Smooth muscle cell (in vitro differentiated cells): ENCODE measurements around the gene SYTL5. TPM values are rescaled to one million over a fixed set of nuclear protein-coding genes. Genes with fewer than 3 reads are reported as not detected.

ENCODE experiments used
- DNase-seq: peaks from one replicate; lab custom pipeline; 2025; ENCODE audit not compliant: unreplicated experiment; lab: John Stamatoyannopoulos, UW
- H2AFZ ChIP-seq: fragments of 200-600 bp; sonication (generic); 2 replicates; pipeline ENCODE4 v1.6.0; 2016; ENCODE audit warnings: antibody characterized with exemption, low read depth, mild to moderate bottlenecking
- H3F3A ChIP-seq: fragments of 200-600 bp; sonication (generic); 2 replicates; pipeline ENCODE4 v1.6.0; 2017; ENCODE audit warnings: antibody characterized with exemption, low read depth
- H3K27ac ChIP-seq: fragments of 200-600 bp; sonication (generic); 2 replicates; pipeline ENCODE4 v1.5.1; 2016; ENCODE audit warnings: low read depth, mild to moderate bottlenecking
- H3K27me3 ChIP-seq: fragments of 200-600 bp; sonication (generic); 2 replicates; pipeline ENCODE4 v1.6.1; 2016; ENCODE audit warnings: low read depth, mild to moderate bottlenecking
- H3K36me3 ChIP-seq: fragments of 200-600 bp; sonication (generic); 2 replicates; pipeline ENCODE4 v1.5.1; 2016; ENCODE audit warnings: low read depth
- H3K4me1 ChIP-seq: fragments of 200-600 bp; sonication (generic); 2 replicates; pipeline ENCODE4 v1.5.1; 2016; ENCODE audit warnings: low read depth
- H3K4me2 ChIP-seq: fragments of 200-600 bp; sonication (generic); 2 replicates; pipeline ENCODE4 v1.6.0; 2016; ENCODE audit warnings: mild to moderate bottlenecking
- H3K4me3 ChIP-seq: fragments of 200-600 bp; sonication (generic); 2 replicates; pipeline ENCODE4 v1.5.1; 2016; ENCODE audit warnings: mild to moderate bottlenecking
- H3K79me2 ChIP-seq: fragments of 200-600 bp; sonication (generic); 2 replicates; pipeline ENCODE4 v1.6.0; 2016; ENCODE audit warnings: low read depth, mild to moderate bottlenecking
- H3K9ac ChIP-seq: fragments of 200-600 bp; sonication (generic); 2 replicates; pipeline ENCODE4 v1.6.0; 2016; ENCODE audit warnings: low read depth
- H3K9me3 ChIP-seq: fragments of 200-600 bp; sonication (generic); replicated peaks from 2 replicates; pipeline ENCODE4 v1.5.1; 2016; ENCODE audit warnings: low read depth
- H4K20me1 ChIP-seq: fragments of 200-600 bp; sonication (generic); 2 replicates; pipeline ENCODE4 v1.6.0; 2016; ENCODE audit warnings: low read depth
- WGBS: methylation state at CpG from one replicate; pipeline ENCODE4 v1.1.7; 2016; ENCODE audit warnings: low lambda C conversion rate; 5-methylcytosine and 5-hydroxymethylcytosine counted together
- polyA plus RNA-seq: library from polyadenylated mRNA; unstranded; fragments of >200 nt; fragmentation: Nextera tagmentation; extraction: Ambion mirVana; gene quantifications from 2 replicates; pipeline ENCODE4 v1.2.1, GENCODE V29; 2016
- total RNA-seq: library from RNA; depleted of rRNA; stranded (reverse); fragments of >200 nt; gene quantifications from 2 replicates; pipeline ENCODE4 v1.2.3, GENCODE V29; 2014
- TF ChIP-seq, protein P1 (sequence below): fragments of 200-600 bp; sonication (generic); IDR thresholded peaks from 2 replicates; pipeline ENCODE4 v1.5.1; 2017; ENCODE audit warnings: borderline replicate concordance, mild to moderate bottlenecking, antibody characterized with exemption; ENCODE audit not compliant: insufficient read depth, poor library complexity, severe bottlenecking

SYTL5 gene
- total and polyA plus RNA-seq, 2 experiments from 2014 or later, result 0.27 to 2.3 TPM

DNA sequence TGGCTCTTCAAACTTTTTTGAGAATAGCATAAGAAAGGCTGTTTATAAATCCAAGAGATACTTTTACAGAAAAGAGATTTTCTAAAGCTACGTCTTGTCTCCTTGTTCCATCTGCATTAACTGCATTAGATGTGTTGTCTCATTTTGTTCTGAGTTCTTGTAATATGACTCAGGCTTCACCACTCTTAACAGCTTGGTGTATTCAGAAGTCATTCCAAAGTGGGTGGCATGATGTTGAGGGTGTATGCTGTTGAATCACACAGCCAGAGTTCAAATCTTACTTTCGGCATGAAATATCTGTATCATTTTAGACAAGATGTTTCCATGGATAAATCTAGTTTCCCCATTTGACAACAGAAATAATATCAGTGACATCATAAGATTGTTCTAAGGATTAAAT is 30.1 kb downstream of the SYTL5 start:
- H3K79me2 ChIP-seq, result no peaks in the 10 kb centered on the region
- H3K36me3 ChIP-seq, result no peaks in the 10 kb centered on the region
- H3F3A ChIP-seq, result no peaks in the 10 kb centered on the region
- no peaks in the 10 kb centered on the region for H3K27me3 ChIP-seq
- no peak overlapping the region for H3K4me2 ChIP-seq
- no peaks in the 10 kb centered on the region for H4K20me1 ChIP-seq
- H3K4me3 ChIP-seq, result no peak overlapping the region
- H3K27ac ChIP-seq, result no peak overlapping the region
- no peaks in the 10 kb centered on the region for H3K9me3 ChIP-seq
- peaks cover 4% of the 10 kb centered on the region for H3K4me1 ChIP-seq
- TF ChIP-seq, protein P1, sequence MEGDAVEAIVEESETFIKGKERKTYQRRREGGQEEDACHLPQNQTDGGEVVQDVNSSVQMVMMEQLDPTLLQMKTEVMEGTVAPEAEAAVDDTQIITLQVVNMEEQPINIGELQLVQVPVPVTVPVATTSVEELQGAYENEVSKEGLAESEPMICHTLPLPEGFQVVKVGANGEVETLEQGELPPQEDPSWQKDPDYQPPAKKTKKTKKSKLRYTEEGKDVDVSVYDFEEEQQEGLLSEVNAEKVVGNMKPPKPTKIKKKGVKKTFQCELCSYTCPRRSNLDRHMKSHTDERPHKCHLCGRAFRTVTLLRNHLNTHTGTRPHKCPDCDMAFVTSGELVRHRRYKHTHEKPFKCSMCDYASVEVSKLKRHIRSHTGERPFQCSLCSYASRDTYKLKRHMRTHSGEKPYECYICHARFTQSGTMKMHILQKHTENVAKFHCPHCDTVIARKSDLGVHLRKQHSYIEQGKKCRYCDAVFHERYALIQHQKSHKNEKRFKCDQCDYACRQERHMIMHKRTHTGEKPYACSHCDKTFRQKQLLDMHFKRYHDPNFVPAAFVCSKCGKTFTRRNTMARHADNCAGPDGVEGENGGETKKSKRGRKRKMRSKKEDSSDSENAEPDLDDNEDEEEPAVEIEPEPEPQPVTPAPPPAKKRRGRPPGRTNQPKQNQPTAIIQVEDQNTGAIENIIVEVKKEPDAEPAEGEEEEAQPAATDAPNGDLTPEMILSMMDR, result no peak
- no peak overlapping the region for H3K9ac ChIP-seq
- H2AFZ ChIP-seq, result no peak overlapping the region
- WGBS, result 59% methylated on average over 2 of the region's 2 CpGs
- DNase-seq, result no peak

DNA sequence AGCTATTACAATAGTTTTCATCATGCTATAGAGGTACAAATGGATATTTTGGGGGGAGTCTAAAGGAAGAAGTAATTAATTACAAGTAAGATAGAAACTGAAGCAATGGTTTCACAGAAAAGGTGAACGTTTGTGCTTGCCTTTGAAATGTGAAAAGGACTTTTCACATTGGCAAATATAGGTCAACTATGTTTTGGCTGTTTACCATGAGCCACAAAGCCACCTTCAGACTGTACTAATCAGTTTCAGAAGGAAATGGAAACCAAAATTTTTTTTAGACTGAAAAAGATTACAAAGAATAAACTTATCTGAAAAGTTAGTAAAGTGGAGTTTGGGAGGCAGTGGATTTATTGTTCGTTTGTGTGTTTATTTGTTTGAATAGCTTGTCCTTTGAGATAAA is 32.1 kb downstream of the SYTL5 start:
- Histone ChIP-seq H3K4me2 (no peak overlapping the region), H3K27ac (no peak overlapping the region), H3K36me3 (no peaks in the 10 kb centered on the region), H2AFZ (no peak overlapping the region), H3F3A (no peaks in the 10 kb centered on the region), H3K9me3 (no peaks in the 10 kb centered on the region), H3K79me2 (no peaks in the 10 kb centered on the region), H3K9ac (no peak overlapping the region), H4K20me1 (no peaks in the 10 kb centered on the region), H3K4me1 (peaks cover 4% of the 10 kb centered on the region), H3K27me3 (no peaks in the 10 kb centered on the region), H3K4me3 (no peak overlapping the region)
- no peak for DNase-seq
- WGBS, result 65% methylated on average over 2 of the region's 2 CpGs
- TF ChIP-seq, protein P1, result no peak

DNA sequence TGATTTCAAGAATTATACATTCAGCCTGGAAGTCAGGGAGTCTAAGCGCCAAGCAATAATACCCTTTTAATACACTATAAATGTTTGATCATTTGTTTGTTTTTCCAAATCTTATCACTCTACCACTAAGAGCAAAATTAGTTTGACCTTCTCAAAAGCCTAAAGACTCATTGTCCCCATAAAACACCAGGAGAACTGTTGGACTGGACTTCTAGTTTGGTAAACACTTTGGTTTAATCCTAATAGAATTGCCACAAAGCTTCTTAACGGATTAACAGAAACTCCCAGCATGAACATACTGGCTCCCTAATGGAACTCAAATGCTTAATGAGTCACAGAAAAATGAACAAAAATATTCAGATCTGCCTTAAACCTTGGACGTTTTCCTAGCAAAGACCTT is 34.9 kb downstream of the SYTL5 start:
- Histone ChIP-seq H3K4me1 (peaks cover 4% of the 10 kb centered on the region), H3K27me3 (no peaks in the 10 kb centered on the region), H3K27ac (no peak overlapping the region), H3K79me2 (no peaks in the 10 kb centered on the region), H3K4me3 (no peak overlapping the region), H3F3A (no peaks in the 10 kb centered on the region), H3K4me2 (no peak overlapping the region), H3K36me3 (no peaks in the 10 kb centered on the region), H3K9ac (no peak overlapping the region), H2AFZ (no peak overlapping the region), H4K20me1 (no peaks in the 10 kb centered on the region), H3K9me3 (no peaks in the 10 kb centered on the region)
- TF ChIP-seq, protein P1, result no peak
- 56% methylated on average over 3 of the region's 3 CpGs for whole genome bisulfite sequencing
- DNase-seq, result no peak

DNA sequence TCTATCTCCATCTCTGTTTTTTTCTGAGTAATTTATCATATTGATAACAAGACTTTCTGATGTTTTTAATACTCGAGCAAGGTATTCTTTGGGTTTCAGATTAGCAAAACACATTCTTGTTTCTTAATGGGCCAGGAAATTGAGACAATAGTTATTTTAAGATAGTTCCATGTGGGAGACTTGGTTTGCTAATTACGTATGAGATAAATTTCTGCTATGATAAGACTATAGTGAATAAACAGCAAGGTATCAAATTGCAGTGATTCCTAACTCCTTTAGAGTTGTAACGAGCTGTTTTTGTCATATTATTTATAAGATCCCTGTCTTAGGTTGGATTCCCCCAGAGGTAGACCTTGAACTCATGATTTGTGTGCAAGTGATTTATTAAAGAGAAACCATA is 38.3 kb downstream of the SYTL5 start:
- no peaks in the 10 kb centered on the region for H3K36me3 ChIP-seq
- TF ChIP-seq, protein P1, result no peak
- H3F3A ChIP-seq, result no peaks in the 10 kb centered on the region
- peaks cover 4% of the 10 kb centered on the region for H3K4me1 ChIP-seq
- H3K4me2 ChIP-seq, result no peak overlapping the region
- no peak overlapping the region for H3K9ac ChIP-seq
- no peak overlapping the region for H2AFZ ChIP-seq
- no peak overlapping the region for H3K4me3 ChIP-seq
- DNase-seq, result no peak
- 59% methylated on average over 3 of the region's 3 CpGs for WGBS
- no peaks in the 10 kb centered on the region for H4K20me1 ChIP-seq
- no peak overlapping the region for H3K27ac ChIP-seq
- no peaks in the 10 kb centered on the region for H3K9me3 ChIP-seq
- no peaks in the 10 kb centered on the region for H3K79me2 ChIP-seq
- H3K27me3 ChIP-seq, result no peaks in the 10 kb centered on the region
